KOPT-K1 (cell line): Measurements from ENCODE around the gene SH3BGRL3.
"Not testable (repeated sequence)": the region's sequence is repeated elsewhere in the genome, so short reads cannot be mapped to it uniquely, and the experiment has no call there.

Source experiments
- H3K27ac ChIP-seq: fragments of 200-600 bp; sonication (generic); 2 replicates; pipeline ENCODE4 v1.5.1; 2016; ENCODE audit warnings: antibody characterized with exemption, mild to moderate bottlenecking, low read depth, low read length; ENCODE audit not compliant: poor library complexity, severe bottlenecking
- H3K36me3 ChIP-seq: fragments of 200-600 bp; sonication (generic); 2 replicates; pipeline ENCODE4 v1.5.1; 2017; ENCODE audit warnings: antibody characterized with exemption, mild to moderate bottlenecking, low read length, moderate library complexity; ENCODE audit not compliant: insufficient read depth
- H3K9me3 ChIP-seq: fragments of 200-600 bp; sonication (generic); 2 replicates; pipeline ENCODE4 v1.5.1; 2017; ENCODE audit warnings: antibody characterized with exemption, low read length, mild to moderate bottlenecking; ENCODE audit not compliant: insufficient read depth, poor library complexity, severe bottlenecking

SH3BGRL3 gene

DNA sequence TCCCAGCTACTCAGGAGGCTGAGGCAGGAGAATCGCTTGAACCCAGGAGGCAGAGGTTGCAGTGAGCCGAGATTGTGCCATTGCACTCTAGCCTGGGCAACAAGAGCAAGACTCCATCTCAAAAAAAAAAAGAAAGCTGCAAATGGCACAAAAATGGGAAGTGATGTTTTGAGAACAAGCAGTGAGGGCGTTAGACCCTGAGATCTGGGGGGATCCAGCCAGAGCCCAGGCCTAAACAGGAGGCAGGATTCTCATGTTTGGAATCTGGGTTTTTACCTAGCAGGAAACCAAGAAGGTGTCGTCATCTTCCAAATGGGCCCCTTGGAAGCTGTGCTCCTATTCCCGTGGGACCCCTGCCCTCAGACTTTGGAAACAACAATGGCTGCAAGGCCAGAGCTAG is 12.8 kb downstream of the SH3BGRL3 start:
- not testable (repeated sequence) for H3K27ac ChIP-seq, H3K36me3 ChIP-seq, H3K9me3 ChIP-seq

DNA sequence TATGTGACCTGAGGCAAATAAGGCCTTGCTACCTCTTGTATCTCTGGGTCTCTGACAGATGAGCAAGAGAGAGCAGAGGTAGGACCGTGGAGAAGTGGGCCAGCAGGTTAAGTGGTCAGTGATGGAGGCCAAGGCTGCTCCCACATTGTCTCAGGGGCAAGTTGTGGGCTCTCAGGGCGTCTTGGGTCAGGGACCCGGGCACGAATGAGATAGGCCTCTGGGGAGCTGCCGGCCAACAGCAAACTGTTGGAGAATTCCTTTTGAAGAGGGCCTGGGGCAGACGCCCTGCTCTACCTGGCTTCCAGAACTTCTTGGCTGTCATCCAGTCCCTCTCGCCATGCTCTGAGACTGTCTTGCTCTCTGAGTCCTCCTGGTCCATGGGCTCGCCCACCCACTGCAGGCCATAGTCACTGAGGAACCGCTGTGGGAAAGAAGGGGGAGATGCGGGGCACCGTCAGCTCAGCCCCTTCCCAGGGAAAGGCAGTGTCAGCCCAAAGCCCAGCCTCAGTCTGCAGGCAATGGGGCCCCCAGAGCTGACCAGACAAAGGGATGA is 14.1 kb downstream of the SH3BGRL3 start:
- no peaks in the 10 kb centered on the region for H3K9me3 ChIP-seq
- H3K27ac ChIP-seq, result no peak overlapping the region
- no peaks in the 10 kb centered on the region for H3K36me3 ChIP-seq

DNA sequence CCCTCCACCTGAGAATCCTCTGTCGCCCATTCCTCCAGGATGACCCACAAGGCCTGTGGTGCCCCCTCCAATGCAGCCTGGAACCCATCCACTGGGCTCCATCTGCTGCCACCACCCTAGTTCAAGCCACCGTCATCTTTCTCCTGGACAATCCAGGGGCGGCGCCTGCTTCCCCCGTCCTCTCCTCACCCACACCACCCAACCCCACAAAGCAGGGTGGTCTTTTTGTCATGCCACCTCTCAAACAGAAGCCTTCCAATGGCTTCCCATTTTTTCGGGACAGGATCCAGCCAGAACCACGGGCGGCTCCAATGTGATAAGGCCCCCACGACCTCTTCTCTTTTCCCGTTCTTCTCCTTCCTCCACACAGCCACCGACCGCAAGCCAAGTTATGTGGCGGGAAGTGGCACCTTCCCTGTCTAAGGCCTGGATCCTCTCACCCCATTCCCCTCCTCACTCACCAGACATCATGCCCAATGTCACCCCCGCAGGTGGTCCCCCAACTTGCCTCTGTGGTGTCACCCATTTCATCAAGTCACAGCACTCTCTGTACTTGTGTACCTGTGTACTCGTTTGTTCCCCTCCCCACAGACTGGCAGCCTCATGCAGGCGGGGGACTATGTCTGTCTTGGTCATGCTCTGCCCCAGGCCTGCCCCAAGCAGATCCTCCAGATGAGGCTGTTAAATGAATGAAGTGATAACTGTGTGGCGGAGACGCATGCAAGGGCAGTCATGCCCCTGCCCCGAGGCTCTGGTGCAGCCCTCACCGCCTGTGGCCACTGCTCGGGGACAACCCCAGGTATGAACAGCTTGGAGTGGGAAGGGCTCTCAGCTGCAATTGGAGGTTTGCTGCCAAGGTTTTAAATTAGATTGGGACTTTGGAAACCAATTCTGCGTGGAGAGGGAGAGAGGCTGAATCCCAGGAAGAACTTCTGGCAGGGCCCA is 15.6 kb downstream of the SH3BGRL3 start:
- Histone ChIP-seq H3K36me3 (no peaks in the 10 kb centered on the region), H3K27ac (no peak overlapping the region), H3K9me3 (no peaks in the 10 kb centered on the region)

DNA sequence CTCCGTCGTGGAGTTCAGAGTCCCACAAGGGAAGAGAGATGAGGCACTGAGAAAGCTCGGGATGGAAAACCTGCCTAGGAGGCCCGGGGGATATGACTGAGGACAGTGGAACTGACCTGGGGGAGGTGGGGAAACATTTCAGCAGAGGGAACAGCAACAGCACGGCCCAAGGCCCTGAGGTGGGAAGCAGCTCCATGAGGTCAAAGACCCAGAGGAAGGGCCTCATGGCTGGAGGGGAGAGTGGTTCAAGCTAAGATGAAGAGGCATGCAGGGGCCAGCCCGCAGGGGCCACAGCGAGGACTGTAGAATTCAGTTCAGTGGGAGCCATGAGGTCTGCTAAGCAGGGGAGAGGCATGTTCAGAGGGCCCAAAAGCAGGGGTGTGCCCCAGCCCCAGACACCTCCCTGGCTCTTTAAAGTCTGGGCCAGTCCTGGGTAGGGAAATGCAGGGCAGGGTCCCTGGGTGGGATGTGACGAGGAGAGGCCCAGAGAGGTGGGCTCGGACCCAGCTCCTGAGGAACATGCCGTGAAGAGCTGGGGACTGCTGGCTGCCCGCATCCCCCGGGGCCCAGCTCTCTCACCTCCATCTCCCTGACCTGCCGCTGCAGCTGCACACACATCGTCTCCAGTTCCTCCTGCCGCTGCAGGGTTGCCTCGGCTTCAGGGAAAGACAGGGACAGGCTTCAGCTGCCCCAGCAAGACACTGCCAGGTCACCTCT is 16.6 kb downstream of the SH3BGRL3 start:
- H3K36me3 ChIP-seq, result no peaks in the 10 kb centered on the region
- no peaks in the 10 kb centered on the region for H3K9me3 ChIP-seq
- no peak overlapping the region for H3K27ac ChIP-seq

DNA sequence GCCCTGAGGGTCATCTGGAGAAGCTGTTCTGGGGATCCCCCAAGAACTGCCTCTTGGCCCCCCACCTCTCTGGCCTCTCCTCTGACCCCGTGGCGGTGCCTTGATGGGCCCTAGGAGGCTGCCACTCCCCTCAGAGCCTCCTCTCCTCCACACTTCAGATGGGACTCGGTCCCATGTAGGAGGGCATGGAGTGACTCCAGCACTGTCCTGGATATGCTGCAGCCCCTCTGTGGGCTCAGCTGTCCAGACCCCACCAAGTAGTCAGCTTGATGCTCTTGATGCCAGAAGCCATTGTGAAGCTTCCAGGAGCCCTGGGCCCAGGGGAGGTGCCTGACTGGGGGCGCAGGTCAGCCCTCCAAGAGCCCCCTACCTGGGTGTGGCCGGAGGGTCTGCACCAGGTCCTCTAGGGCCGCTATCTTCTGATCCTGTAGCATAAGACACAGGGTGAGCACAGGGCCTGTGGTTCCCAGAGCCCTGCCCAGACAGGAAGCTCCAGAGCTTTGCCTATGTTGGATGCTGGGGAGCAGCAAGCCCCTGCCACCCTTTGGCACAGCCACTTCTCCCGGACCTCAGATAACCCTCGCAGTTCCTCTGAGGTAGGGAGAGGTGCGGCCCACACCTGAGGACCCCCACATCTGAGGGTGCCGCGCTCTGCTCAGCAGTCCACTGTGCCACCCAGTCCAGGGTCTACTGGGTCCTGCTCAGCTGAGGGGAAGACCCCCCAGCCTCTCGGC is 17.3 kb downstream of the SH3BGRL3 start:
- Histone ChIP-seq H3K27ac (no peak overlapping the region), H3K9me3 (no peaks in the 10 kb centered on the region), H3K36me3 (no peaks in the 10 kb centered on the region)

DNA sequence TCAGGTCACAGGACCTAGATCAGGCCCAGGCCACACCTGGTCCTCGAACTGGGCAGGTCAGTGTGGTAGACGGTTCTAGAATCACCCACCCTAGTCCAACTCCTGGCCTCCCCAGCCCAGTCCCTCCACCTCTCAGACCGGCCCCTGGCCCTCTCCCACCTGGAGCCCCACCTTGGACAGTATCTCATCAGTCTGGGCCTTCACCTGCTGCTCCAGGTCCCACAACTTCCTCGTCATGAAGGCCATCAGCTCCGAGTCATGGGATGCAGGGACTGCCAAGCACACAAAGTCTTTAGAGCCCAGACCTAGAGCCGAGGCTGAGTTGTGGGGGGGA is 17.9 kb downstream of the SH3BGRL3 start:
- Histone ChIP-seq H3K9me3 (no peaks in the 10 kb centered on the region), H3K27ac (no peak overlapping the region), H3K36me3 (no peaks in the 10 kb centered on the region)

DNA sequence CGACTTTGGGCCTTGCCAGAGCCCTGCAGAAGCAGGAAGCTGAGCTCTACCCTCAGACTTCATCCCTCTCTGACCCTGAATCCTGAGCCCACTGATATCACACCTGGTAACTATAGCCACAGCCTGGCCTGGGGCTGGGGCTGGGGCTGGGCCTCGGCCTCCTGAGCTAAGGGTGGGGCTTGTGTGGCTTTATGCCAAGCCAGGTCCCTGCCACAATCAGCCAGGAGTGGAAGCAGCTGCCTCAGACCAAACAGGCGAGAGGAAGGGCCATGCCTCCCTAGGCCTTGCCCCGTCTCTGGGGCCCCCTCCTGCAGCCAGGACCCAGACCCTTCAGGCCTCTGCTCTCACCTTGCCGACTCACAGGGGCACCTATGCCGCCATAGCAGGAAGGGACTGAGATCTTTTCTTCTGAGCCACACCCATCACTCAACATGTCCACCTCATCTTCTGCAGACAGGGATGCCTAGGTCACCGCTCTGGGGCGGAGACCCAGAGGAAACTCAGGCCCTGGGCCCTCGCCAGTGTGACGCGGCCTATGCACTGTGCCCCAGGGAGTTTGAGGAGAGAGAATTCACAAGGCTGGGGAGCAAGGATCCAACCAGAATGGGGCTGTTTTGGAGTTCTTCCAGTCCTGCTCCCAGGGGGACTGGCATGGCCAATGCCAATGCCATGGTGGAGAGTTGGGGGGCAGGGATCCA is 20.8 kb downstream of the SH3BGRL3 start:
- peak overlapping the region; percentile 47 for H3K27ac ChIP-seq
- no peaks in the 10 kb centered on the region for H3K36me3 ChIP-seq
- no peaks in the 10 kb centered on the region for H3K9me3 ChIP-seq

DNA sequence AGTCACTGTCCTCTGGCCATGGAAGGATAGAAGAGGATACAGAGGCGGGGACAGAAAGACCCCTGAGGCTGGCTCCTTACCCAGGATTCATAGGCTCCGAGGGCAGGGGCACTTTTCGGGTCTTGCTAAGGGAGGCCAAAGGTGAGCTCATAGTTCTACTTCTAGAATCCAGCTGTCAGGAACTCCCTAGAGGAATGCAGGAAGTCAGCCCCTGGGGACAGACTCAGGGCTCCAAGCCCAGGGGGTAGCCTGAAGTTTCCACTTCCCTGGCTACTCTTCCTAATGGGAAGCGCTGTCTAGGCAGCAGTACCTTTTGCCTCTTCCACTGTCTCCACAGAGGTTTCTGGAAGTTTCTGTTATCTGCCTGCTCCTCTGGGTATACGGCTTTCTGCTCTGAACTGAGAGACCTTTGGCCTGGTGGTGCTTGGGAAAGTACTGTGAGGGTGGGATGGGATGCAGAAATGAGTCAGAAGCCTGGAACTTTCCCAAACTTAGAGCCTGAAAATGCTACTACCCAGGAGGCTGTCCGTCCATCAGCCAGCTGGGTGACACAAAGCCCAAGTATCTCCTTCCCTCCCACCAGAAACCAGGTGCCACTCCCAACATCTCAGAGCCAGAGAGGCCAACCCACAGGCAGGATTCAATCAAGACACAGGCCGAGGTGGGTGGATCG is 23.0 kb downstream of the SH3BGRL3 start:
- no peaks in the 10 kb centered on the region for H3K9me3 ChIP-seq

DNA sequence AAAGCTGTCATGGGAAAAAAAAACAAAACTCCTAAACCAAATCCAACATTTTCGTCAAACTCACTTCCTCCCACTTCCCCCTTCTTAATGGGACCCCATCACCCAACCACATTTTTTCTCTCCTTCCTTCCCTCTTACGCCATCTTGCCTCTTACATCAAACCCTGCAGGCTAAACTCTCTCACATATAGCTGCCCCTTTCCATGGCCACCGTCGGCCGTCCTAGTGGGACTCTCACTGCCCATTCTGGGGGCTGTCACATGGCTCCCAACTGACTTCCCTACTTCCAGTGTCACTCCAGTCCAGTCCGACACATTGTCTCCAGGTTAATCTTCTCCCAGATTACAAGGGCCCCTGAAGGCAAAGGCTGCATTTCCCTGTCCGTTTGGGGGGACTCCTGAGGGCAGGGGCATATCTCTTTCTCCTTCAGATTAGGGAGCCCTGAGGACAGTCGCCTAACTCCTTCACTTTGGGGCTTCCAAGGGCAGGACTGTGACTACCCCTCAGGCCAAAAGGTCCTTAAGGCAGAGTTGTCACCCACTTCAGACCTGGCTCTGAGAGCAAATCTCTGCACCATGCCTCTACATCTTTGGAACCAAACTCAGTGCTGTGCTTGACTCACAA is 25.9 kb downstream of the SH3BGRL3 start:
- Histone ChIP-seq H3K9me3 (no peaks in the 10 kb centered on the region), H3K36me3 (no peaks in the 10 kb centered on the region), H3K27ac (peak overlapping the region; percentile 96)

More for the DNA sequence above, 23.0 kb downstream of the SH3BGRL3 start:
- no peaks in the 10 kb centered on the region for H3K36me3 ChIP-seq
- no peak overlapping the region for H3K27ac ChIP-seq

DNA sequence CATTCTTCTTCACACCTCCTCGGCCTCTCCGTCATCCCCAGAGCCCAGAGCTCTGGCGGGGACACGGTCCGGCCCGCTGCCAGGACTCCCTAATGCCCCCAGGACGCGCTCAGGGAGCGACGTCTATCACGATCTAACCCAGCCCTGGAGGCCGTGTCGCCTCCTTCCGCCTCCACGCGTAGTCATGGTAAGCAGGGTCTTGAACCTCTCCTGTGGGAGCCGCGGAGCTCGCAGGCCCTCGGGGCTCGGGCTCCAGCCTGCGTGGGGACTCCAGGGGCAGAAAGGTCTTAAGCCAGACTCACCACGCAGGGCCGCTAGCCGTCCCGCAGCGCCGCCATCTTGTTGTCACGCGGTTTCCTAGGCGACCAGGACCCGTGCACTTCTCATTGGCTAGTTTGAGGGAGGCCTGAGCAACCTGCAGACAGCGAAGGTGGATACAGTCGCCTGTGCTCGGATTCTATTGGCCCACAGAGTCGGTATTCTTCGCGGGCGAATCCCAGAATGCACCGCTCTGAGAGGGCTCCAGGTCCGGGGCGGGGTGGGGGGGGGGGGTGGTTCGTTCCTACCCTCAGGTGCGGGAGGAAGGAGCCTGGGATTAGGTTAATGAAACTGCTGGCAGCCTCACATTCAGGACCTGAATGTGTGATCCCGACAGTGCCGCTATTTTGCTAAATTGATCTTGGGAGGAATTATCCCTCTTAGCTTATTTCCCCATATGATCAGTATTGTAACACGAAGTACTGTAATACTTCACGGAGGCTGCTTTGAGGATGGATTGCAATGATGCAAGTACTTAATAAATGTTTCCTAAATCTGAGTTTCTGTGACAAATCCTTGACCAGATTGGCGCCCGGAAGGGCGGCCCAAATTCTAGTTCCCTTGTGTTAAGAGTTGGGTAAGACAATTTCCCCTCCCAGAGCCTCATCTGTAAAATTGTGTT is 26.7 kb downstream of the SH3BGRL3 start, which contains the start of gene UBXN11:
Gene UBXN11, minus strand, starts transcription at position 347 of the 940 bp plus-strand sequence. CDS start 3,753 bp downstream, outside the sequence.
- H3K27ac ChIP-seq, result peak within 1 kb of the TSS; percentile 96
- no peaks in the 10 kb centered on the region for H3K9me3 ChIP-seq
- no peaks in the 10 kb centered on the region for H3K36me3 ChIP-seq

DNA sequence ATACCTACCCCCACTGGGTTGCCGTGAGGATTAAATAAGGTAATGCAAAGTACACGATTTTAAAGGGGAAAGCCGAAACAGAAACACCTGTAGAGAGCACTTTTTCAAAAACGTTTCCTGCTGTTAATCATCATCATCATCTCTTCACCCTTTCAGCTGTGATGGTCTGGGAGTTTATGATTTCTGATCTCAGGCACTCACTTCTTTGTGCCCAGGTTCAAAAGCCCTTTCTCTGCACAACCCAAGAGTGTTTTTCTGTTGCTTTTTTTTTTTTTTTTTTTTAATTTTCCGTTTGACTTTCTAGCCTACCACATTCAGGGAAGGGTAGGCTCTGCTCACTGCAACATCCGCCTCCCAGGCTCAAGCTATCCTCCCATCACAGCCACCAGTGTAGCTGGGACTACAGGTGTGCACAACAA is 27.5 kb downstream of the SH3BGRL3 start:
- Histone ChIP-seq H3K36me3 (no peaks in the 10 kb centered on the region), H3K27ac (peak overlapping the region; percentile 96), H3K9me3 (no peaks in the 10 kb centered on the region)

DNA sequence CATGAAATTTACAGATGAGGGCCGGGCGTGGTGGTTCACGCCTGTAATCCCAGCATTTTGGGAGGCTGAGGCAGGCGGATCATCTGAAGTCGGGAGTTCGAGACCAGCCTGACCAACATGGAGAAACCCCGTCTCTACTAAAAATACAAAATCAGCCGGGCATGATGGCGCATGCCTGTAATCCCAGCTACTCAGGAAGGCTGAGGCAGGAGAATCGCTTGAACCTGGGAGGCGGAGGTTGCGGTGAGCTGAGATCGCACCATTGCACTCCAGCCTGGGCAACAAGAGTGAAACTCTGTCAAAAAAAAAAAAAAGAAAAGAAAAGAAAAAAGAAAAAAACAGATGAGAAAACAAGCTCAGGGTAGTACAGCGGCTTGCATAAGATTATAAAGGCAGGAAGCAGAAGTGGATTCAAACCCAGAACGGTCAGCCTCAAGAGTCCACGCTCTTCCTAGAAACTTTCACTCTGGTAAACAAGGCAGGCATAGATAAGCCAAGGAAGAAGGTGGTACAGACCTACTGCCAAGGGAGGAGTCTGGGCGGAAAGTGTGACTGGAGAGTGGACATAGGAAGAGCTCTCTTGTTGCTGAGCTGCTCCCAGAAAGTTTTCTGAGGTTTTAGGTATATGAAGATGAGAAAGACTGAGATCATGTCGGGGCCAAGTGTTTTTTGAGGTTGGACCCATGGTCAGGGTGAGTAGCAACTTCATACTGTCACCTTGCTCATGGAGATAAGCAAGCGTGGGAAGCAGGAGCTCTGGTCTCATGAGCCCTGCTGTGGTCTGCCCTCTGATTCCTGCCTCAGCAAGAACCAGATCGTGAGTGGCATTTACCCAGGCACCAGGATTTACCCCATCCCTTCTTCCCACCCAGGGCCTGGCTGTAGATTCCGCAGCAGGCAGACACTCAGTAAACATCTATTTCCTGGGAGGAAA is 28.3 kb downstream of the SH3BGRL3 start:
- H3K27ac ChIP-seq, result peak overlapping the region; percentile 96
- H3K9me3 ChIP-seq, H3K36me3 ChIP-seq: not testable (repeated sequence)
